Naive thymus-derived CD4-positive, alpha-beta T cell (primary cell): Measurements from ENCODE around the gene DMD. TPM values are rescaled to one million over a fixed set of nuclear protein-coding genes. Genes with fewer than 3 reads are reported as not detected.

Experiments
- ATAC-seq: fragments of 150-1000 bp; cut with Tn5 transposase; 2 replicates; pipeline ENCODE4 v1.10.0; 2021; ENCODE audit warnings: mild to moderate bottlenecking, moderate library complexity
- CTCF ChIA-PET: fragments of 350-600 bp; sonication (Branson Sonifier 250); formaldehyde crosslinking; loops from one replicate; lab custom pipeline; 2021; ENCODE audit warnings: antibody characterized with exemption; lab: Charles Lee
- POLR2A ChIA-PET: fragments of 350-600 bp; sonication (Branson Sonifier 250); formaldehyde crosslinking; loops from one replicate; lab custom pipeline; 2021; ENCODE audit warnings: antibody characterized with exemption, inconsistent platforms; lab: Charles Lee
- DNase-seq, 9 donors: peaks; one replicate each; pipeline versions ENCODE4 v3.0.0 to v3.0.0-alpha.2; 2020 to 2022; ENCODE audit warnings: mixed read lengths in 1 of 9
- H3K27ac ChIP-seq: one replicate; pipeline ENCODE4 v1.7.0; 2013; ENCODE audit warnings: mild to moderate bottlenecking, low read depth, low read length, moderate library complexity
- H3K27me3 ChIP-seq, 2 donors: one replicate each; pipeline ENCODE4 v1.7.0; 2013; ENCODE audit warnings: low read length in 2 of 2, mild to moderate bottlenecking in 2 of 2, moderate library complexity in 2 of 2; ENCODE audit not compliant: control insufficient read depth in 2 of 2, insufficient read depth in 2 of 2
- H3K36me3 ChIP-seq, 3 experiments: 1 replicate in 2 of 3; 2 replicates in 1 of 3; pipeline ENCODE4 v1.7.0; 2013; ENCODE audit warnings: low read length in 3 of 3, mild to moderate bottlenecking in 3 of 3, moderate library complexity in 1 of 3; ENCODE audit not compliant: insufficient read depth in 3 of 3, control insufficient read depth in 2 of 3
- H3K4me1 ChIP-seq, 2 donors: one replicate each; pipeline ENCODE4 v1.7.0; 2013; ENCODE audit warnings: low read length in 2 of 2, mild to moderate bottlenecking in 2 of 2, moderate library complexity in 1 of 2; ENCODE audit not compliant: control insufficient read depth in 2 of 2, insufficient read depth in 2 of 2
- H3K4me3 ChIP-seq: 2 replicates; pipeline ENCODE4 v1.7.0; 2013; ENCODE audit warnings: mild to moderate bottlenecking, low read length
- H3K9me3 ChIP-seq, 3 experiments: 1 replicate in 2 of 3; 2 replicates in 1 of 3; pipeline ENCODE4 v1.7.0; 2013; ENCODE audit warnings: low read length in 3 of 3; ENCODE audit not compliant: control insufficient read depth in 2 of 3
- H3K27ac Mint-ChIP-seq, 9 donors: one replicate each; pipeline ENCODE4 v1.8.0; 2020 to 2022; ENCODE audit warnings: mixed read lengths in 9 of 9, mild to moderate bottlenecking in 8 of 9, moderate library complexity in 5 of 9, inconsistent platforms in 2 of 9
- H3K27me3 Mint-ChIP-seq, 5 donors: one replicate each; pipeline ENCODE4 v1.8.0; 2021 to 2022; ENCODE audit warnings: mixed read lengths in 5 of 5, mild to moderate bottlenecking in 1 of 5
- H3K36me3 Mint-ChIP-seq, 5 donors: one replicate each; pipeline ENCODE4 v1.8.0; 2020 to 2022; ENCODE audit warnings: mixed read lengths in 5 of 5, mild to moderate bottlenecking in 3 of 5, inconsistent platforms in 1 of 5
- H3K4me1 Mint-ChIP-seq, 7 donors: one replicate each; pipeline ENCODE4 v1.8.0; 2020 to 2022; ENCODE audit warnings: mixed read lengths in 7 of 7, mild to moderate bottlenecking in 3 of 7, inconsistent platforms in 1 of 7
- H3K4me3 Mint-ChIP-seq, 10 donors: one replicate each; pipeline ENCODE4 v1.8.0; 2020 to 2022; ENCODE audit warnings: mild to moderate bottlenecking in 10 of 10, mixed read lengths in 10 of 10, moderate library complexity in 6 of 10, inconsistent platforms in 2 of 10
- H3K9me3 Mint-ChIP-seq, 11 donors: one replicate each; pipeline ENCODE4 v1.8.0; 2020 to 2022; ENCODE audit warnings: mixed read lengths in 11 of 11, mild to moderate bottlenecking in 4 of 11, inconsistent platforms in 1 of 11, moderate library complexity in 1 of 11
- intact Hi-C, 2 donors: fragments of 100-400 bp; cut with micrococcal nuclease; formaldehyde crosslinking; loops; one replicate each; pipeline ENCODE4 v1.15.1; 2023
- polyA plus RNA-seq, 2 donors: library from polyadenylated mRNA; unstranded; fragments of 300-500 nt; fragmentation: Illumina TruSeq; gene quantifications; one replicate each; pipeline ENCODE4 v1.2.3, GENCODE V29; 2021
- total RNA-seq, 6 experiments: library from RNA in 5 of 6; stranded (reverse) in 5 of 6; gene quantifications; 1 replicate in 5 of 6; 2 replicates in 1 of 6; pipeline ENCODE4 v1.2.3 and lab custom pipeline; 2021 to 2026

The DMD gene
- total and polyA plus RNA-seq, 7 experiments from 2014 or later = 0.02 to 4.9 (median 0.28) TPM; not detected in 3

DNA sequence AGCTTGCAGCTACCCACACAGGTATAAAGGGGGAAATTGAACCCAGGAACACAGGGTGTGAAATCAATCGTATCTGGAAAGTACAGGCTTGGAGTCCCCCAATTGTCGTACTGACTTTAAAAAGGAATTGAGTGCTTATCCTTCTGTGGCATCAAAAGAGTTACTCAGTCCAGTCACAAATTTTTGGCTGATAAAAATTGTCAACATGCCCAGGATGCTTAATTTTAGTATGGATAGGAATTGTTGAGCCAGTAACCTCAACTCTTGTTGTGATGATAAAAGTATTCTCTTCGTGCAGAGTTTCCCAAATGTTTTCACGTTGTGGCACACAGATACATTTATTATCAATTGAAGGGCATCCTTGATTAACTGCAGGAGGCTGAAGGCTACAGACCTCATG is 2096.0 kb downstream of the DMD start:
- peaks cover 0 to 8% (median 0%) of the 10 kb centered on the region in 11 donors for H3K9me3 Mint-ChIP-seq
- POLR2A ChIA-PET = no interaction called here
- intact Hi-C loops = no loop called here

DNA sequence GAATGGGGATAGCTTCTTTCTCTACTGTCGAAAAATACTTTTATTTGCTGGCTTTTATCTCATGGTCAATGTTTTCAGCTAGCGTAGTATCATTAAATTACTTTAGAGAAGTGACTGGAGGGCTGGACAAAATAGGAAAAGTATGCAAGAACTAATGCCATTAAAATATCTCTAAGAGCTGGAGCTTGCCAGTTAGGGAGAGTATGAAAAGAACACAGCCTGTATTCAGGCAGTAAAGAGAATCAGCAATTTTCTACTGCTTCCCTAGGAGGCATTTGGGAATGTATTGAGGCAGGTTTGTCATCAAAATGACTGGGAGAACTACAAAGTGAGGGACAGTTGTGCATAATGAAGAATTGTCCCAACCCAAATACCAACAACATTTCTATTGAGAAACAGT is 2096.5 kb downstream of the DMD start:
- Histone ChIP-seq H3K27ac (no peak overlapping the region), H3K4me3 (no peak overlapping the region)
- peaks cover 0 to 5% (median 0%) of the 10 kb centered on the region in 5 donors for H3K36me3 Mint-ChIP-seq

More for the DNA sequence above, 2096.0 kb downstream of the DMD start:
- no peaks in the 10 kb centered on the region for H3K27me3 ChIP-seq
- ATAC-seq (no peak), DNase-seq (no peak)
- H3K9me3 ChIP-seq = no peaks in the 10 kb centered on the region
- no peak overlapping the region for H3K27ac ChIP-seq
- H3K36me3 ChIP-seq = no peaks in the 10 kb centered on the region
- H3K4me3 Mint-ChIP-seq = no peak overlapping the region
- peaks cover 0 to 10% (median 0%) of the 10 kb centered on the region in 7 donors for H3K4me1 Mint-ChIP-seq
- no peak overlapping the region for H3K4me3 ChIP-seq
- H3K36me3 Mint-ChIP-seq = peaks cover 0 to 5% (median 0%) of the 10 kb centered on the region in 5 donors
- H3K4me1 ChIP-seq = no peaks in the 10 kb centered on the region
- CTCF ChIA-PET = no interaction called here
- H3K27me3 Mint-ChIP-seq = peaks cover 0 to 21% (median 8%) of the 10 kb centered on the region in 5 donors
- no peak overlapping the region for H3K27ac Mint-ChIP-seq

DNA sequence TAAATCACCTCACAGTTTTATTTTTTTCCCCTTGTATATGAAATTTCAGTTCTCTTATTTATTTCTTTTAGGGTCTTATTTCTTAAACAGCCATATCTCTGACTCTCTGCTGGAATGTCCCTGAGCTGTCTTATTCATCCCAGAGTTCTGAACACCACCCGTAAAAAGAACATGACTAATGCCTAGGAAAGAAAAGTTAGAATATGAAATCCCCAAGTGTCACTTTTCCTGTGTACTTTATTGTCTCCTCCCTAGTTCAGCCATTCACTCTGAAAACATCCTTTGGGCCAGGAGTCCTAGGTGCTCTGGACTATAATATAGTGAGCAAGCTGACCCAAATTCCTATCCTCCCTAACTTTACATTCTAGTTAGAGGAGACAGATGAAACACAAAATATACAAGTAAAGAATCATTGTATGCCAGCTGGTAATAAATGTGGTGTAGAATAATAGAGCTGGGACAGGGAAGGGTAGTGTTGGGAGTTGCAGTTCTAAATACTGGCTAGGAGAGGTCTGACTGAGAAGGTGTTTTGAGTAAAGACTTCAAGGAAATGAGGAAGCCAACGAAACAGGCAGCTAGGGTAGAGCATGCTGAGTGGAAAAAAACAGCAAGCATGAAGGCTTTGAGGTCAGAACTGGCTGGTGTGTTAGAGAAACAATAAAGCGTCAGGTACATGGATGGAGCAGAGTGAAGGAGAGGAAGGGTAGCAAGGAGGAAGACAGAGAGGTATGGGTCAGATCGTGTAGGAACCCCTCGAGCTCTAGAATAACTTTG is 2098.9 kb downstream of the DMD start:
- CTCF ChIA-PET = no interaction called here
- intact Hi-C loops = no loop called here
- Mint-ChIP-seq H3K4me1 (peaks cover 0 to 10% (median 0%) of the 10 kb centered on the region in 7 donors), H3K9me3 (peaks cover 0 to 8% (median 0%) of the 10 kb centered on the region in 11 donors), H3K4me3 (peak overlapping the region in 1 of 10 donors; percentile 3), H3K27me3 (peaks cover 0 to 21% (median 8%) of the 10 kb centered on the region in 5 donors), H3K27ac (peak overlapping the region in 1 of 9 donors; percentile 30), H3K36me3 (peaks cover 0 to 5% (median 0%) of the 10 kb centered on the region in 5 donors)
- Histone ChIP-seq H3K4me1 (no peaks in the 10 kb centered on the region), H3K4me3 (no peak overlapping the region), H3K36me3 (no peaks in the 10 kb centered on the region), H3K27me3 (no peaks in the 10 kb centered on the region), H3K9me3 (no peaks in the 10 kb centered on the region), H3K27ac (no peak overlapping the region)
- POLR2A ChIA-PET = no interaction called here
- DNase-seq (no peak), ATAC-seq (no peak)

More for the DNA sequence above, 2096.5 kb downstream of the DMD start:
- H3K9me3 ChIP-seq = no peaks in the 10 kb centered on the region
- intact Hi-C loops = no loop called here
- H3K27me3 ChIP-seq = no peaks in the 10 kb centered on the region
- peaks cover 0 to 21% (median 8%) of the 10 kb centered on the region in 5 donors for H3K27me3 Mint-ChIP-seq
- ATAC-seq = no peak
- POLR2A ChIA-PET = no interaction called here
- H3K36me3 ChIP-seq = no peaks in the 10 kb centered on the region
- no peak overlapping the region for H3K4me3 Mint-ChIP-seq
- no peak for DNase-seq
- no peaks in the 10 kb centered on the region for H3K4me1 ChIP-seq
- H3K27ac Mint-ChIP-seq = no peak overlapping the region
- peaks cover 0 to 8% (median 0%) of the 10 kb centered on the region in 11 donors for H3K9me3 Mint-ChIP-seq
- CTCF ChIA-PET = no interaction called here
- peaks cover 0 to 10% (median 0%) of the 10 kb centered on the region in 7 donors for H3K4me1 Mint-ChIP-seq

DNA sequence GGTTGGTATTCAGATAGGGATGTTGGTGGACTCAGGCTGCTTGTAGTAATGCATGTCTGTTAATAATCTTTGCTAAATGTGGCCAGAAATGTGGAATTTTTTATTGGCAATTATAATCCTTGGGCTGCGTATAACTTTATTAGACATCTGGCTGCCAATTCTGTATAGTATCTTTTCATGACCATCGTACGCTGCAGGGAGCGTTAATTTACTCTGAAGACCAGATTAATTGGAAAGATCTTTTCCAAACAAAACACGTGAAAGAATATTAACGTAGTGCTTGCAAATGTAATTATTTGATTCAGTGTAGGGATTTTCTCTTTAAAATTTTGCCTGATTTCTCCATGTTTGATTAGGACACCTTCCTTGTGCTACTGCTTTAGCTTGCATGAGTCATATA is 2100.7 kb downstream of the DMD start:
- ChIA-PET POLR2A (no interaction called here), CTCF (no interaction called here)
- Mint-ChIP-seq H3K27me3 (peaks cover 0 to 21% (median 8%) of the 10 kb centered on the region in 5 donors), H3K36me3 (peaks cover 0 to 5% (median 0%) of the 10 kb centered on the region in 5 donors), H3K27ac (no peak overlapping the region), H3K4me1 (peaks cover 0 to 10% (median 0%) of the 10 kb centered on the region in 7 donors), H3K9me3 (peaks cover 0 to 10% (median 0%) of the 10 kb centered on the region in 11 donors), H3K4me3 (no peak overlapping the region)
- intact Hi-C loops = no loop called here
- H3K36me3 ChIP-seq = no peaks in the 10 kb centered on the region
- no peaks in the 10 kb centered on the region for H3K4me1 ChIP-seq
- H3K27me3 ChIP-seq = no peaks in the 10 kb centered on the region
- DNase-seq (no peak), ATAC-seq (no peak)
- H3K9me3 ChIP-seq = no peaks in the 10 kb centered on the region
- no peak overlapping the region for H3K27ac ChIP-seq
- H3K4me3 ChIP-seq = no peak overlapping the region

DNA sequence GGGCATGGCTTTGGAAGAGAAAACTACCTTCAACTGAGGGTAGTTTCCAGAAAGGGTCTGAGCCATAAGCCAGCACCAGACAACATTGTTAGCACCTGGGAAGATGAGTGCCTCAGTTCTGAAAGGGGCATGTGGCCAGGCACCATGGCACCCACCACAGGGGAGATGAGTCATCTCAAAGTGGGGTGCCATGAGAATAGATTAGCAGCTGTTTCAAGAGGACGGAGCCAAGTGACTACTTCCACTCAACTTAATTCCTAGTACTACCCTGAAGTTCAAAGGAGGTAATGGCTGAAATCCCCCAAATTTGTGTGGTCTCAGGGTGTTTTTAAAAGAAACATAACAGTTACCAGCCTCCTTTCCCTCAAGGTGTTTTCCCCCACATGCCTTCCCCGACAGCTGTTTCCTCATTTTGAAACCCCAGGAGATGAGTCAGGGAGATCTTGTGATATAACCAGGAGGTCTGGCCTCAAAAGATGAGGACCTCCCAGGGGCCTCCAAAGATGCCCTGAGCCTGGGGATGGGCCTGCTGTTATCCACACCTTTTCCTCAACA is 2111.7 kb downstream of the DMD start:
- ATAC-seq (no peak), DNase-seq (peak in 1 of 9 donors; percentile 54)
- Histone ChIP-seq H3K4me1 (no peaks in the 10 kb centered on the region), H3K27me3 (no peaks in the 10 kb centered on the region), H3K9me3 (no peaks in the 10 kb centered on the region), H3K27ac (no peak overlapping the region), H3K36me3 (no peaks in the 10 kb centered on the region), H3K4me3 (no peak overlapping the region)
- ChIA-PET CTCF (no interaction called here), POLR2A (no interaction called here)
- H3K4me1 Mint-ChIP-seq = peaks cover 0 to 20% (median 0%) of the 10 kb centered on the region in 7 donors
- H3K27me3 Mint-ChIP-seq = peaks cover 0 to 5% (median 0%) of the 10 kb centered on the region in 5 donors
- intact Hi-C loops = loop anchor here in 1 of 2 donors (5.0 kb wide), 2 partner anchors 37 to 38 kb away; no protein-coding TSS in a partner anchor
- peaks cover 0 to 3% (median 0%) of the 10 kb centered on the region in 5 donors for H3K36me3 Mint-ChIP-seq
- H3K27ac Mint-ChIP-seq = peak overlapping the region in 1 of 9 donors; percentile 81
- peak overlapping the region in 1 of 10 donors; percentile 30 for H3K4me3 Mint-ChIP-seq
- H3K9me3 Mint-ChIP-seq = peaks cover 0 to 2% (median 0%) of the 10 kb centered on the region in 11 donors

DNA sequence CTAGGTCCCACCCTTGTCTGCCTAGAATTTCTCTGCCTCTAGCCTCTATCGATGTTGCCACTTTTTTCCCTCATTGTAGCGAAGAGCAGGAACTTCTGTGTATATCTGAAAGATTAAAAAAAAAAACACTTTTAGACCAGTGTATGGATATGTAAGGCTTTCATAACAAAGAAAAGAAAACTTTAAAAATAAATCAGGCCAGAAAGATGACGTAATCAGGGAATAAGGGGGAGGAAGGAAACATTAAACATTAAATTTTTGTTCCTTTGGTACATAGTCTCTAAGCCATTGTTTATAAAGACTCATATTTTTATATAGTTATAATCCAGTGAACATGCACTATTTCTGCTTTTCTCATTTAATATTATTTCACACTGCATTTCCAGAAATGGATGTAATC is 2113.3 kb downstream of the DMD start:
- DNase-seq (no peak), ATAC-seq (no peak)
- no peak overlapping the region for H3K27ac ChIP-seq
- no peaks in the 10 kb centered on the region for H3K36me3 ChIP-seq
- no peaks in the 10 kb centered on the region for H3K9me3 ChIP-seq
- H3K4me3 ChIP-seq = no peak overlapping the region
- H3K27me3 ChIP-seq = no peaks in the 10 kb centered on the region
- Mint-ChIP-seq H3K4me1 (peaks cover 0 to 22% (median 0%) of the 10 kb centered on the region in 7 donors), H3K27ac (no peak overlapping the region), H3K36me3 (peaks cover 0 to 5% (median 0%) of the 10 kb centered on the region in 5 donors), H3K4me3 (no peak overlapping the region), H3K27me3 (peaks cover 0 to 5% (median 0%) of the 10 kb centered on the region in 5 donors), H3K9me3 (peaks cover 0 to 3% (median 0%) of the 10 kb centered on the region in 11 donors)
- POLR2A ChIA-PET = no interaction called here
- no peaks in the 10 kb centered on the region for H3K4me1 ChIP-seq
- intact Hi-C loops = loop anchor here in 1 of 2 donors (5.0 kb wide), 1 partner anchor 36 kb away; no protein-coding TSS in a partner anchor
- CTCF ChIA-PET = no interaction called here
